Skeletal muscle satellite cell (primary cell): ENCODE data around the gene ANO2.

Experiments
- H3K27me3 ChIP-seq: 2 replicates; pipeline ENCODE4 v1.7.0; 2013; ENCODE audit warnings: low read length; ENCODE audit not compliant: control insufficient read depth, insufficient read depth
- H3K36me3 ChIP-seq: 2 replicates; pipeline ENCODE4 v1.7.0; 2013; ENCODE audit warnings: mild to moderate bottlenecking, control low read depth, low read length; ENCODE audit not compliant: insufficient read depth
- H3K4me1 ChIP-seq: 2 replicates; pipeline ENCODE4 v1.7.0; 2013; ENCODE audit warnings: low read length; ENCODE audit not compliant: control insufficient read depth, insufficient read depth
- H3K4me2 ChIP-seq: 2 replicates; pipeline ENCODE4 v1.7.0; 2013; ENCODE audit warnings: mild to moderate bottlenecking, low read length
- H3K4me3 ChIP-seq: 2 replicates; pipeline ENCODE4 v1.7.0; 2013; ENCODE audit warnings: low read length
- H3K9ac ChIP-seq: 2 replicates; pipeline ENCODE4 v1.7.0; 2013; ENCODE audit warnings: mild to moderate bottlenecking, low read depth, low read length, moderate library complexity
- H3K9me3 ChIP-seq: replicated peaks from 2 replicates; pipeline ENCODE4 v1.7.0; 2013; ENCODE audit warnings: mild to moderate bottlenecking, control low read depth, low read length

ANO2 gene

DNA sequence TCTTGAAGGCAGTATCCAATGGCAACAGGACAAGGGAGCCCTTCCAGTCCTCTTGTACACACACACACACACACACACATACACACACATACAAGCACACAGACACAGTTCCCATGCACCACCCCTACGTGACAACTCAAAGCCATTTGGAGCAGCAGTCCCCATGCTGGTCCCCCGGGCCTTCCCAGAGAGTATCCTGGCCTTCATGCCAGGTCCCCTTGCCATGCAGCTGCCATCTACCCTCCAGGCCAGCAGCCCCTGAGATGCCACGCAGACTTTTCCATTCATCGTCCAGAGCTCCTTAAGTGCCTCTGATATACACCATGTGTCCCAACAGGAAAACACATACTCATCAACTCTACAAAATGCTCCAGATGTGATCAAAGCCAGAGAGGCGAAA lies 159.5 kb downstream of the ANO2 start:
- Histone ChIP-seq H3K27me3 (no peaks in the 10 kb centered on the region), H3K9me3 (peaks cover 6% of the 10 kb centered on the region), H3K36me3 (no peaks in the 10 kb centered on the region), H3K4me2 (no peak overlapping the region), H3K9ac (no peak overlapping the region), H3K4me1 (no peaks in the 10 kb centered on the region), H3K4me3 (no peak overlapping the region)

DNA sequence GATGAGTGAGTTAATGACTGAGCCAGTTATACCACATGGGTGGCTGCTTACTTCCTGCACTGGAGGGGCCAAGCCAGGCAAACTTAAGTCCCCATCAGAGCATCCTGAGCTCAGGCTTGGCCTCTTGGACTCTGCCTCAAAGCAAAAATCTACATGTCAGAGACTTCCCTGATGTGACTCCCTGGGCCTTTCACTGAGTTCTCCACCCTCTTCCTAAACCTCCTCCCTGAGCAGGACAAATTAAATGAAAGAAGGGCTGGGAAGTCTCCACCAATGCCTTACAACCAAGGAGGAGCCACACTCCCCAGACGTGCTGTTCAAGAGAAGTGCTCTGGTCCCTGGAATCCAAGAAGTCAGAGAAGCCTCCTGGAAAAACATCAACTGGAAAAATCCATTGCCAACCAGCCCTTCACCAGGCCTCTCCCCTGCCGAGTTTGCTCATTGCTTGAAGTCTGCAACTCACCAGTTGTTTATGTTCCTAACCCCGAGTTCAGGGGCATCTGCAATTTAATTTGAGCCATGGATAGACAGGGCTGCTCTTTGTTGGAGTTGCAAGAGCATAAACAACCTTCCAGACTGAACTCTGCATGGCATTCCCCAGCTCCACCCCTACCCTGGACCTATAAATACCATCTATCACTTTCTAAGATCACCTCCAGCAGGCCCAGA lies 160.5 kb downstream of the ANO2 start:
- no peaks in the 10 kb centered on the region for H3K4me1 ChIP-seq
- H3K9ac ChIP-seq: no peak overlapping the region
- peaks cover 6% of the 10 kb centered on the region for H3K9me3 ChIP-seq
- H3K4me2 ChIP-seq: no peak overlapping the region
- no peaks in the 10 kb centered on the region for H3K36me3 ChIP-seq
- no peak overlapping the region for H3K4me3 ChIP-seq
- H3K27me3 ChIP-seq: no peaks in the 10 kb centered on the region

DNA sequence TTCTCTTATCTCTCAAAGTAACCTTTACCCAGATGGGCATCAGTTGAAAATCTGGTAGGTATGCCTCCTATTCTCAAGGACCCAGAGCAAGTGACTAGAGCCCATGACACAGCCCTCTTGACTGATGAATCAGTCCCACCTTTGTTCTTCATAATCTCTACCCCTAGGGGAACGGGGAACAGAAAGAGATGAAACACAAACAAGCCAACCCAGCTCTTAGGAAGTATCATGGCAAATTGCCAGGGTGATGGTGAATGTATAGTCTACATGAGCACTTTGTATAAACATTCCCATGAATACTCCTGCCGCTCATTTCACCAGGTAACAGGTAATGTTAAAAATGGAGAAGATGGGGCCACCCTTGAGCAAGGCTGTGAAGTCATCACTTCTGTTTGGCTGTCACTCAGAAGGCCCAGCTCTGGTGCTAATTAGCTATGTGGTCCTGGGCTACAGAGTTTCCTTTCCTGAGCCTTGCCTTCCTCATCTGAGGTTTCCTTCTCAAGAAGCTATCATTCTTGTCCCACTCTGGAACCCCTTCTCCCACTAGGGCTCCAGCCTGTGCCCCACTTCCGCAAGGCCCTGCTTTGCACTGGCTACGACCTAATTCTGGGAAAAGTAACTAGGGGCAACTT lies 161.7 kb downstream of the ANO2 start:
- Histone ChIP-seq H3K4me3 (no peak overlapping the region), H3K4me1 (no peaks in the 10 kb centered on the region), H3K4me2 (no peak overlapping the region), H3K9ac (no peak overlapping the region), H3K9me3 (peaks cover 6% of the 10 kb centered on the region), H3K36me3 (no peaks in the 10 kb centered on the region), H3K27me3 (no peaks in the 10 kb centered on the region)

DNA sequence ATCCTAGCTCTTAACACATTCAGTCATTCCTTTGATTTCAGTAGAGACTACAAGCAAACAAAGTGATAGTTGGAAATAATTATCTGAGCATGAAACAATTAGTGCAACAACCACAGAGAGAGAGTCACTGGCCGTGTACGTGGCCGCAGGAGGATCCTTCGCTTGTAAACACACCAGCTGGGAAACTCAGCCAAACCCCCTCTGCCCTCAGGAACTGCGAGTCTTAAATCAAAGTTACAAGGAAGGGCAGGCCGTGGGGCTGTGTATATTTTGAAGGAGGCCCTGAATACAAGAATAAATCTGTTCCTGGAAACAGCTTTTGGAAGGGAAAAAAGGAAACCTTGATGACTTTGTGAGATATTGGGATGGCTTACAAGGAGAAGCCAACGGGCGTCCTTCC lies 164.5 kb downstream of the ANO2 start:
- H3K36me3 ChIP-seq: no peaks in the 10 kb centered on the region

DNA sequence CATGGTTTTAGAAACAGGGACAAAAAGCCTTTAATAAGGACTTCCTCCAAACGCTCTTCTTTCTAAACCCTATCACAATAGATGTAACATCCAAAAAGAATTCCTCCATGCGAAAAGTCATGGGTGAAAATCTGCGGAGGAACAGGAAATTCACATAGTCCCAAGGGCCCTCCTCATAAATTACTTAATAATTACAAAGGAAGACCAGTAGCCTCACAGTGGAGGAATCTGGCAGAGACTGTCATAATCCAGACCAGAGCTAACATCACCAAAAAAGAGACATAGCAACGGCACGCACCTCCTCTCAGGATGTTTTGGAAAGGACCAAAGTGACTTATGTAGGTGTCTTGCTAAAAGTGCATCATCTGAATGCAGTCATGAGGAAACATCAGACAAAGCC lies 165.7 kb downstream of the ANO2 start:
- Histone ChIP-seq H3K9me3 (peaks cover 6% of the 10 kb centered on the region), H3K4me2 (no peak overlapping the region), H3K36me3 (no peaks in the 10 kb centered on the region), H3K27me3 (no peaks in the 10 kb centered on the region), H3K4me3 (no peak overlapping the region), H3K4me1 (no peaks in the 10 kb centered on the region), H3K9ac (no peak overlapping the region)

More for the DNA sequence above, 164.5 kb downstream of the ANO2 start:
- peaks cover 6% of the 10 kb centered on the region for H3K9me3 ChIP-seq
- no peaks in the 10 kb centered on the region for H3K4me1 ChIP-seq
- no peak overlapping the region for H3K4me3 ChIP-seq
- no peak overlapping the region for H3K4me2 ChIP-seq
- no peak overlapping the region for H3K9ac ChIP-seq
- no peaks in the 10 kb centered on the region for H3K27me3 ChIP-seq

DNA sequence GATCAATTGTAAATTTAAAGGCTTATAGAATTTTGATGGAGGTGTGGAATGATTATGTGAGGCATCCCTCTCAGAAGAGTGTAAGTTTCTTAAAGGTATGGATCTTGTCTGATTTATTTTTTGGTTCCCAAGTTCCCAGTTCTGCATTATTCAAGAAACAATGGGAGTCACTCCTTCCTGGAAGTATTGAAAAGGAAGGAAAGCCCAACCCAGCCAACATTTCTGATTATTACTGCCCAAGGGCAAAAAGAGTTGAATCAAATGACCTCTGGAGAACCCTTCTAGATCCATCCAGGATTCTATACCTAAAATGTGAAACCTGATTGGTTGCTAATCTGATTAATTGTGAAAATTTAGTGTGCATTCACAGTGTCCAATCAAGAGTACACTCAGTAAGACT lies 166.2 kb downstream of the ANO2 start:
- Histone ChIP-seq H3K4me2 (no peak overlapping the region), H3K36me3 (no peaks in the 10 kb centered on the region), H3K4me1 (no peaks in the 10 kb centered on the region), H3K4me3 (no peak overlapping the region), H3K9ac (no peak overlapping the region), H3K27me3 (no peaks in the 10 kb centered on the region), H3K9me3 (no peaks in the 10 kb centered on the region)

DNA sequence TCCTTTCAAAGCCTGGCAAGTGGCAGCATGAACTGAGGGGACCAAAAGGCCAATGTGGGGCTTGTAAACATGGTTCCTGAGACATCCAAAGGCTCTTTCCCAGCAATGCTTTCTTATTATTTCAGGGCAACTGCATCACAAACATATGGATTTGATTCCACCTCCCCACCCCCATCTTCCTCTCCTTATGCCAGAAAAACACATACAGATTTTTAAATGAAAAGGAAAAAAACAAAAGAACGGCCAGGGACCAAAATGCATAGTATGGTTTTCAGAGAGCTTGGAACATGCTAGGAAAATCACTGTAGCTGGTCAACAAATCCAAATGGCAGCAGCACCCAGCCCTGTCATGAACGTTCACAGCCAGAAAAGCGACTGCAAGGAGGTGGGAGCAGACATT lies 167.6 kb downstream of the ANO2 start:
- no peak overlapping the region for H3K9ac ChIP-seq
- H3K27me3 ChIP-seq: no peaks in the 10 kb centered on the region
- H3K4me1 ChIP-seq: no peaks in the 10 kb centered on the region
- no peak overlapping the region for H3K4me3 ChIP-seq
- H3K36me3 ChIP-seq: no peaks in the 10 kb centered on the region
- no peaks in the 10 kb centered on the region for H3K9me3 ChIP-seq
- H3K4me2 ChIP-seq: no peak overlapping the region

DNA sequence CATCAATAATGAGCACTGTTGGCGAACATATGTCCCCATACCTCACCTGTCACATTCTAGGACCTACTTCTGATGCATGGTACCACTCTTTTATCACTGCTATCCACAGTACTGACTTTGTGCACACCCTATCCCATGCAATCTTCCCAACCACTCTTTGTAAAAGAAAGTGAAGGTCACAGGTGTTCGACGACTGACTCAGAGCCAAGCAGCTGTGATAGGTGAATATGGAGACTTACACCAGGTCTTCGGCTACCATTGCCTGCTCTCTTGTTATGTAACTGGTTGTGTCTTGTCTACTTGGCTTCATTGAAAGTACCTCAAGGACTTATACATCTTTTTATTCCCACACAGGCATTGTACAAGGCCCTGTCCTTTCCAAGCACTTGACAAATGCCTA lies 169.0 kb downstream of the ANO2 start:
- H3K9me3 ChIP-seq: no peaks in the 10 kb centered on the region

DNA sequence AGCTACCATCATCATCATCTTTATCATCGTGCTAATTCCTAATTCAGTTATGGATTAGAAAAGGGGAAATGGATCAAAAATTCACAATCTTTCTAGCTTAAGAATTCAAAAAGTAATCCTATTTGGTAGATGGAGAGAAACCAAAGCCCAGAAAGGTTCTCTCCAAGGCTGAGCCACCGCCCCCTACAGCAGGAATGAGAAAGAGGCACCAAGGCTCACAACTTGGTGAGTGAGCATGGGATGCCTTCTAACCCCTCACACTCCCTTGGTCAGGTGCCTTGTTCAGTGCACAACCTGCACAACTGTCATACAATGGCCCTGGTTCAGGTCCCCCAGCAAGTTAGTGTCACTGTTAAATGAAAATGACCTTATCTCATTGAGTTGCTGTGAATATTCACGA lies 171.5 kb downstream of the ANO2 start:
- H3K4me1 ChIP-seq: no peaks in the 10 kb centered on the region
- no peaks in the 10 kb centered on the region for H3K27me3 ChIP-seq
- no peak overlapping the region for H3K4me3 ChIP-seq
- H3K4me2 ChIP-seq: no peak overlapping the region
- no peak overlapping the region for H3K9ac ChIP-seq
- no peaks in the 10 kb centered on the region for H3K36me3 ChIP-seq
- no peaks in the 10 kb centered on the region for H3K9me3 ChIP-seq

More for the DNA sequence above, 169.0 kb downstream of the ANO2 start:
- Histone ChIP-seq H3K36me3 (no peaks in the 10 kb centered on the region), H3K9ac (no peak overlapping the region), H3K4me1 (no peaks in the 10 kb centered on the region), H3K27me3 (no peaks in the 10 kb centered on the region), H3K4me3 (no peak overlapping the region), H3K4me2 (no peak overlapping the region)

DNA sequence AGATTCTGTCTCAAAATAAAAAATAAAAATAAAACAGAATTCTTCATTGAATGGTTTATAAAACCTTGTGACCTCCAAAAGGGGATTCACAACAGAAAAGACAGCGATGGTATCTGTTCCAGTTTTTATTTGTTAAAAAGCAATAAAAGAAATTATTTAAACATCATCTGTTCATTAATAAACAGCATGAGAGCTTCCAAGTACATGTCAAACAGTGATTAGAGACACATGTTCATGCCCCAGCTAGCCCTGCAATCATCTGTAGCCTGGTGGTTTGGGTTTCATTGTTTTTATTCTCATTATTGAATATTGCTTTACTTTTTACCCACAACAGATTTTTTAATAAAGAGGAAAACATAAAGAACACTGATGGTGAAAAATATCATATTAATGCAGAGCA lies 173.3 kb downstream of the ANO2 start:
- no peaks in the 10 kb centered on the region for H3K36me3 ChIP-seq
- no peaks in the 10 kb centered on the region for H3K27me3 ChIP-seq
- H3K4me1 ChIP-seq: no peaks in the 10 kb centered on the region
- no peaks in the 10 kb centered on the region for H3K9me3 ChIP-seq
- no peak overlapping the region for H3K4me3 ChIP-seq
- H3K4me2 ChIP-seq: no peak overlapping the region
- H3K9ac ChIP-seq: no peak overlapping the region

DNA sequence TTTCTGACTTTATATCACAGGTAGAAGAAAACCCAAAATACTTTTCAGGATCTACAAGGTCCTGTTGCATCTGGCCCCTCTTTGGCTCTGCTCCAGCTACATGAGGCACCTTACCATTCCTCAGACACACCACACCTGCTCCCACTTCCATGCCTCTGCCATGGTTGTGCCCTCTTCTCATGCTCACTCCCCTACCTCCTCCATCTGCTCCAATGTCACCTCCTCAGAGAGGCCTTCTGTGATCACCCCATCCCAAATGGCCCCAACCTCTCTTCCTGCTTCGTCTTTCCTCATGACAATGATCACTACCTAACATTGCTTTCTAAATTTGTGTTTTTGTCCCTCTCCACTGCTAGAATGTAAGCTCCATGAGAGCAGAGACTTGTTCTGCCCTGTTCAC lies 174.3 kb downstream of the ANO2 start:
- Histone ChIP-seq H3K4me1 (no peaks in the 10 kb centered on the region), H3K4me2 (no peak overlapping the region), H3K9ac (no peak overlapping the region), H3K36me3 (no peaks in the 10 kb centered on the region), H3K4me3 (no peak overlapping the region), H3K27me3 (no peaks in the 10 kb centered on the region), H3K9me3 (no peaks in the 10 kb centered on the region)

DNA sequence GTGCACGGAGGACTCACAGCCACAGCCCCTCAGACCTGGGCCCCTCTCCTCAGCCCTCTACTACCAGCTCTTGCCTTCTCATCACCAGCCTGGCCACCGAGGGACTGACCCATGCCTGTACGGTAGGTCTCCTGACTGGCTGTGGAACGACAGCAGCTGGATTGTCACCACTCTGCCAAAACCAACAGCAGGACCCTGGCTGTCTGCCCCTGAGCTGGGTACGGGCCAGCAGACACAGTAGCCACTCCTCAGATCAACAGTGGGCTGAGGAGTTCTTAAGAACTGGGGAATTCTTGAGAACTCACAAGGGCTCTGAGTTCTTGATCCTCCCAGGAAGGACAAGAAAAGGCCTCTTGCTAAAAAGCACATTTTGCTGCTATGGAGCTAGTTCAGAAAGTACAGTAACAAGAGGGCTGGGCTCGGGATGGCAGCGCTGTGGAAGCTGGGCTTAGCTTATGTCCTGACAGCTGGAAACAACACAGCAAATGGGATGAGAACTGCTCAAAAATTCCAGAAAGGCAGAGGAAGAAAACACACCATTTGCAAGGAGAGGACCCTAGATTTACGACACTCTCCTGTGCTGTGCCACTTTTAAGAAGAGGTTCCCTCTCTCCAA lies 176.4 kb downstream of the ANO2 start:
- H3K4me1 ChIP-seq: no peaks in the 10 kb centered on the region
- no peak overlapping the region for H3K9ac ChIP-seq
- H3K9me3 ChIP-seq: no peaks in the 10 kb centered on the region
- H3K4me3 ChIP-seq: no peak overlapping the region
- H3K4me2 ChIP-seq: no peak overlapping the region
- H3K36me3 ChIP-seq: no peaks in the 10 kb centered on the region
- H3K27me3 ChIP-seq: no peaks in the 10 kb centered on the region
